Epidermal melanocyte (primary cell): ENCODE measurements around the gene C12orf60.
A peak's percentile ranks its signal among the peaks of the same experiment; 100 is the strongest.
"Not testable (repeated sequence)": the region's sequence is repeated elsewhere in the genome, so short reads cannot be mapped to it uniquely, and the experiment has no call there.

ENCODE experiments used
- DNase-seq: peaks from one replicate; pipeline ENCODE4 v3.0.0; 2011; ENCODE audit warnings: low spot score; ENCODE audit not compliant: insufficient read length

Gene C12orf60, protein sequence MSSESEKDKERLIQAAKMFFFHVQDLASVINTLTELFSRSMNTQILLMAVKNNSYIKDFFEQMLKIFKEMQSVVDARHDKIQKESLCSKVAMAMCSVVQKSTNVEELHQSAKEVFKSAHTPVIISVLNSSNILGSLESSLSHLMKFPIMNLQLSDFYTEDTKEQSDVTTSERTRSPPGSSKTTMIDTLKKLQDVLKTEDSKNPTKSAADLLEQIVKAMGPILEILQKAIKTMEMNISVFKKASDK

DNA sequence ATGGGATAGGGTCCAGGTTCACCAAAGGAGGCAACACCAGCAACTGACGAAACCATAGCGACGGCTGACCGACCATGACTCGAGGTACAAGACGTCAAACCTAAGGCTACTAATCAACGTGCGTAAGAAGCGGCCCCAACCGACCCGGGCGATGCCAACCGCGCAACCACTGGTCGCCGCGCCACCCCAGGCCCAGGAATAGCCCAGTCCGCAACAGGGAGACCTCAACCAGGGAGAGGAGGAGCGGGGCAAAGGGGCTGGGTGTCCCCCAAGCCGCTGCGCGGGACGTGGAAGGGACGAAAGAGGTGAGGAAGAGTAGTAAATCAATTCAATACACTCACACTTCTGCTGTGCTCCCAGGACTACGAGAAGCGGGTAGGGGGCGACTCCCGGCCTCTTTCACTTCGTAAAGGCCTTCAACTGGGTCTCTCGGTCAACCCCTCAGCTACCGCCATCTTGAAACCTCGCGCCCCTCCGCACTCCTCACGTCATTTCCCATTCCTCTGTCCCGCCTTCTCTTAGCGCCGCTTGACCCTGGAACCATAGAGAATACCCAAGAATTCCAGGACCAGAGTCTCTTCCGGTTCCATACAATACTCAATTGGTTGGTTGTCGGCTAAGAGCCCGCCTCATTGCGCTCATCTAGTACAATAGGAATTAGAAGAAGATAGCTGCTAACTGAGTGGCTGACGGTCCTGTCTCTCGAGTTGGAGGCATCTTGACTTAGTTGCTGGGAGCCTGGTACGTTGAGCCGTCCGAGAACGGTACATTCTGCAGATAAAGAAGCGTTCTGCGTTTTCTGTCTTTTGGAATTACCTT is at the start of gene C12orf60, which contains the start of gene WBP11:
Gene C12orf60 (plus strand): TSS at position 660 of the 819 bp plus-strand sequence. CDS start 19,266 bp downstream, outside the sequence.
Gene WBP11 (minus strand): TSS at position 468 of the 819 bp plus-strand sequence. CDS start 2,095 bp downstream, outside the sequence.
- peak; percentile 97 for DNase-seq

- no peak for DNase-seq
Observed at GRCh38 chr12:14756334-14757143, 46.9 kb upstream of the C12orf60 start.

GRCh38 chr12:14759711-14760280 is 43.7 kb upstream of the C12orf60 start:
- DNase-seq = not testable (repeated sequence)

- no peak for DNase-seq
Observed at GRCh38 chr12:14765398-14765797, 38.1 kb upstream of the C12orf60 start.

- not testable (repeated sequence) for DNase-seq
Observed at GRCh38 chr12:14766020-14766419, 37.5 kb upstream of the C12orf60 start.

- no peak for DNase-seq
Observed at GRCh38 chr12:14766649-14767215, 36.7 kb upstream of the C12orf60 start.

- DNase-seq = no peak
Observed at GRCh38 chr12:14767617-14768016, 35.9 kb upstream of the C12orf60 start.

GRCh38 chr12:14768823-14769405 is 34.6 kb upstream of the C12orf60 start:
- DNase-seq = no peak

- DNase-seq = no peak
Observed at GRCh38 chr12:14769466-14769968, 34.0 kb upstream of the C12orf60 start.

- no peak for DNase-seq
Observed at GRCh38 chr12:14769969-14770495, 33.4 kb upstream of the C12orf60 start.

- peak; percentile 76 for DNase-seq
Observed at GRCh38 chr12:14770496-14771461, 32.7 kb upstream of the C12orf60 start.

- no peak for DNase-seq
Observed at GRCh38 chr12:14771651-14772137, 31.8 kb upstream of the C12orf60 start.

DNA sequence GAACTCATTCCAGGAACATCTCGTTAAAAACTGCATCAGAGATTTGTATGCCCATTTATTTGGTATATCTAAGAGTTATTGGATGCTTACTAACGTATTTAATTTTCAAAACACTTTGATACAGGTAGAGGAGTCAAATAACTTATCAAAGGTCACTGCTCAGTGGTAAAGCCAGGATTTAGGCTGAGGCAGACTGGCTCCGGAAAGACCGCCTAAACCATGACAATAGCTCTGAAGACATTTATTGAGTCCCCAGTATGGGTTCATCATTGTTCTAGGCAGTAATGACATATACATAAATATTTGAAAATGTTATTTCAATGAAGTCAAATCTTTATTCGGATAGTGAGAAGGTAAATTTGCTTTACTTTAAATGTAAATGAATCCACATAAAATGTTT is 30.5 kb upstream of the C12orf60 start:
- DNase-seq = no peak

DNA sequence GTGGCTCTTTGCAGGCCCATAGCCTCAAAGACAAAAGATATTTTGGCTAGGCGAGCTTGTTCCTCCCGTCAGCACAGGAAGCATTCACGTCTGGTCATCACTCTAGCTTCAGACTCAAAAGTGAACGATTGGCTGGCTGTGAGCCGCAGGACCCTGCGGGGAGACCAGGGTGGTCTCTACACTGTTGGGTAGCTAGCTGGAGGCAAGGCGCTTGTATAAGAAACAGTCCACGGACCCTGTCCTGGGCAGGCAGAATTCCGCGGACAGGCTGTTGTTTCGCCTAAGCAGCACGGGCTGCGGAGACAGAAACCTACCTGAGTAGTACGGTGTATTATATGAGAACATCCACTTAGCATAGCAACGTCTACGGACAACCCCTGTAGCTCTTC is 29.8 kb upstream of the C12orf60 start:
- no peak for DNase-seq

DNA sequence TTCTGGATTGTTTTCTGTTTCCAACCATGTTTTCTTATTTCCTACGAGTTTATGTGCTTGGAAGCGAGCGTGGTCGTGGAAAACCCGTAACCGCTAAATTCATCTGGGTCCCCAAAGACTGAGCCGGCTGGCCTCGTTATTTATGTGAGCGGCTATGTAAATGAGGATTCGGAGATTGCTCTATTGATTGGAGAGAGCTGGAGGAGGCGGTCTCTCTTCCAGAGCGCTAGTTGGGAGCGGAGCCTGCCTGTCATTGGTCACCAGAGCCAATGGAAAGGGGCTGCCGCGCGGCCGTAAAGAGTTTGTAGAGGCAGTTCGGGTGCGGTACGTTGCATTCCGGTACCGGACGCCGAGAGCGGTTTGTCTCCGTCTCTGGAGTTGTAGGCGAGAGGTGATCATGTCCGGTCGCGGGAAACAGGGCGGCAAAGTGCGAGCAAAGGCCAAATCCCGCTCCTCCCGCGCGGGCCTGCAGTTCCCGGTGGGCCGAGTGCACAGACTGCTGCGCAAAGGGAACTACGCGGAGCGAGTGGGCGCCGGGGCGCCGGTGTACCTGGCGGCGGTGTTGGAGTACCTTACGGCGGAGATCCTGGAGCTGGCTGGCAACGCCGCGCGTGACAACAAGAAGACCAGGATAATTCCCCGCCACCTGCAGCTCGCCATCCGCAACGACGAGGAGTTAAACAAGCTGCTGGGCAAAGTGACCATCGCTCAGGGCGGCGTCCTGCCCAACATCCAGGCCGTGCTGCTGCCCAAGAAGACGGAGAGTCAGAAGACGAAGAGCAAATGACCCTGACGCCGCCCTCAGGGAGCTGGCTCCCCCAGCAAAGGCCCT is 29.2 kb upstream of the C12orf60 start:
- DNase-seq = peak; percentile 86

GRCh38 chr12:14774906-14775635 is 28.4 kb upstream of the C12orf60 start:
- no peak for DNase-seq

DNA sequence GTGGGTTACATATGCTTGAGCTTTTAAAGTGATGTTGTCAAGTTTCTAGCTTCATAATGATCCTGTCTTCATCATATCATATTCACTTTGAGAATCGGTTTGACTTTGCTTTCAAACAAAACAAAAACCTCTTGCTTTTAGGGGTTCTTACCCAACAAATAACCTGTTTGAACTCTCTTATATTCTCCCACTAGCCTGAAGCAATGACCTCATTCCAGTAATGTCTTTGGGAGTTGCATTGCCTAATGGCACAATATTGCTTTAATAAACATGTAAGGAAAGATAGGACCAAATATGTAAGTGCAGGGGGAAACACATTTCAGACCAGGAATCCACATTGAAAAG is 27.9 kb upstream of the C12orf60 start:
- no peak for DNase-seq
